Thoracic aorta (tissue), 2 donors: Measurements from ENCODE around the gene MRGPRG. TPM values are rescaled to one million over a fixed set of nuclear protein-coding genes. Genes with fewer than 3 reads are reported as not detected.
"Not testable (repeated sequence)": the region's sequence is repeated elsewhere in the genome, so short reads cannot be mapped to it uniquely, and the experiment has no call there.

ENCODE experiments used
- ATAC-seq: fragments of 150-250 bp; one replicate; pipeline ENCODE4 v1.8.0; 2017; ENCODE audit warnings: low read depth; ENCODE audit not compliant: insufficient number of reproducible peaks, low FRiP score
- DNase-seq: peaks from one replicate; pipeline ENCODE4 v3.0.0-alpha.2; 2020; ENCODE audit warnings: low spot score
- H3K27ac ChIP-seq, 2 donors: fragments of 200-600 bp; sonication (generic); 1 replicate in 1 of 2; 2 replicates in 1 of 2; pipeline ENCODE4 v1.5.1; 2016; ENCODE audit warnings: mild to moderate bottlenecking in 2 of 2, moderate library complexity in 2 of 2
- H3K27me3 ChIP-seq: fragments of 200-600 bp; sonication (generic); replicated peaks from 2 replicates; pipeline ENCODE4 v1.6.0; 2016; ENCODE audit warnings: mild to moderate bottlenecking; ENCODE audit not compliant: insufficient read depth
- H3K36me3 ChIP-seq: fragments of 200-600 bp; sonication (generic); one replicate; pipeline ENCODE4 v1.5.1; 2016
- H3K4me1 ChIP-seq, 2 donors: fragments of 200-600 bp; sonication (generic); 1 replicate in 1 of 2; 2 replicates in 1 of 2; pipeline versions ENCODE4 v1.5.1 to v1.6.0; 2016; ENCODE audit warnings: low read depth in 2 of 2, mild to moderate bottlenecking in 1 of 2; ENCODE audit not compliant: control insufficient read depth in 1 of 2
- H3K4me3 ChIP-seq: fragments of 200-600 bp; sonication (generic); 2 replicates; pipeline ENCODE4 v1.5.1; 2016; ENCODE audit warnings: mild to moderate bottlenecking
- H3K9me3 ChIP-seq: fragments of 200-600 bp; sonication (generic); 2 replicates; pipeline ENCODE4 v1.5.1; 2016
- total RNA-seq, 2 donors: library from RNA; depleted of rRNA; stranded (reverse); fragments of >200 nt; gene quantifications; one replicate each; pipeline versions ENCODE4 v1.1.0 to v1.2.3, GENCODE V29; 2016
- TF ChIP-seq, protein P1 (sequence below): fragments of 200-600 bp; sonication (generic); IDR thresholded peaks from one replicate; pipeline ENCODE4 v1.5.1; 2019; ENCODE audit warnings: antibody characterized with exemption

Gene MRGPRG, protein sequence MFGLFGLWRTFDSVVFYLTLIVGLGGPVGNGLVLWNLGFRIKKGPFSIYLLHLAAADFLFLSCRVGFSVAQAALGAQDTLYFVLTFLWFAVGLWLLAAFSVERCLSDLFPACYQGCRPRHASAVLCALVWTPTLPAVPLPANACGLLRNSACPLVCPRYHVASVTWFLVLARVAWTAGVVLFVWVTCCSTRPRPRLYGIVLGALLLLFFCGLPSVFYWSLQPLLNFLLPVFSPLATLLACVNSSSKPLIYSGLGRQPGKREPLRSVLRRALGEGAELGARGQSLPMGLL
- not detected for total RNA-seq

DNA sequence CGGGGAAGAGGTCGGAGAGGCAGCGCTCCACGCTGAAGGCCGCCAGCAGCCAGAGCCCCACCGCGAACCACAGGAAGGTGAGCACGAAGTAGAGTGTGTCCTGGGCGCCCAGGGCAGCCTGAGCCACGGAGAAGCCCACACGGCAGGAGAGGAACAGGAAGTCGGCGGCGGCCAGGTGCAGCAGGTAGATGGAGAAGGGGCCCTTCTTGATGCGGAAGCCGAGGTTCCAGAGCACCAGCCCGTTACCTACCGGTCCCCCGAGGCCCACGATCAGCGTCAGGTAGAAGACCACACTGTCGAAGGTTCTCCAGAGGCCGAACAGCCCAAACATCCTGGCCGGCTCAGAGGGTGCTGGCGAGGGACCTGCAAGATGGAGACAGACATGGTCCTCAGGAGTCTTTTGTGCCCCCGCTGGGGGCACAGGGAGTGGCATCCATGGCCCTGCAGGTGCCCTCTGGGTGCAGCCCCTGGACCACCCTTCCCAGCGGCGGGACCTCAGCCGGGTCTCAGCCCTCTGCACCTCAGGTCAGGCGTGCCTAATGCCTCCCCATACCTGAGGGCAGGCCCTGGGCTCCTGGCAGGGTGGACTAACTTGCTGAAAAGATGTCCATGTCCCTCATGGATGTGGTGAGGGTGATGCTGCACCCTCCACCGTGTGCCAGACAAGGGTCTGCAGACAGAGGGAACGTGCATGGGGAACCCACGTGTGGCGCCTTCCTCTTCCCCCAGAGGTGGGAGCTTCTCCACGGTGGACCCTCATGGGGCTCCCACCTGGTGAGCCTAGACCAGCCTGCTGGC is at the start of gene MRGPRG:
Gene MRGPRG (minus strand): TSS at position 331 of the 798 bp plus-strand sequence. CDS start 0 bp downstream, at position 331.
- no peak for DNase-seq
- Histone ChIP-seq H3K27ac (no peak within 1 kb of the TSS), H3K9me3 (no peaks in the 10 kb centered on the region), H3K4me1 (no peaks in the 10 kb centered on the region), H3K36me3 (no peaks in the 10 kb centered on the region), H3K27me3 (no peaks in the 10 kb centered on the region), H3K4me3 (no peak within 1 kb of the TSS)
- TF ChIP-seq, protein P1, sequence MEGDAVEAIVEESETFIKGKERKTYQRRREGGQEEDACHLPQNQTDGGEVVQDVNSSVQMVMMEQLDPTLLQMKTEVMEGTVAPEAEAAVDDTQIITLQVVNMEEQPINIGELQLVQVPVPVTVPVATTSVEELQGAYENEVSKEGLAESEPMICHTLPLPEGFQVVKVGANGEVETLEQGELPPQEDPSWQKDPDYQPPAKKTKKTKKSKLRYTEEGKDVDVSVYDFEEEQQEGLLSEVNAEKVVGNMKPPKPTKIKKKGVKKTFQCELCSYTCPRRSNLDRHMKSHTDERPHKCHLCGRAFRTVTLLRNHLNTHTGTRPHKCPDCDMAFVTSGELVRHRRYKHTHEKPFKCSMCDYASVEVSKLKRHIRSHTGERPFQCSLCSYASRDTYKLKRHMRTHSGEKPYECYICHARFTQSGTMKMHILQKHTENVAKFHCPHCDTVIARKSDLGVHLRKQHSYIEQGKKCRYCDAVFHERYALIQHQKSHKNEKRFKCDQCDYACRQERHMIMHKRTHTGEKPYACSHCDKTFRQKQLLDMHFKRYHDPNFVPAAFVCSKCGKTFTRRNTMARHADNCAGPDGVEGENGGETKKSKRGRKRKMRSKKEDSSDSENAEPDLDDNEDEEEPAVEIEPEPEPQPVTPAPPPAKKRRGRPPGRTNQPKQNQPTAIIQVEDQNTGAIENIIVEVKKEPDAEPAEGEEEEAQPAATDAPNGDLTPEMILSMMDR, result no peak
- no peak for ATAC-seq

DNA sequence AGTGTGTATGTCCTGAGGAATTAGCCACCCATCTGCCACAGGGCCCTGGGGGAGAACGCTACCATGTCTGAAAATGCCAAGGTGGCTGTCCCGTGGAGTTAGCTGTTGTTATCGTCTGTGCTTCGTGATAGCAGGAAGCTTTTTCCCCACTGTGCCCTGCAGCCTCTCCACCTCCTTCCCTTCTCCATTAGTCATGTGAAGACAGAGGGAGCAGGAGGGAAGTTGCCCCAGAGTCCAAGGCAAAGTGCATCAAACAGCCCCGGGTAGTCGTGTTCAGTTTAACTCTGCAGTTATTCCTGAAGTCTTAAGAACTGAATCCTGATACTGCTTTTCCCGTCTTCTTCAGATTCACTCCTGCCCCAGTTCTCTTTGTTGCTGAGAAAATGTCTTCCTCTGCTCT is 43.9 kb upstream of the MRGPRG start:
- not testable (repeated sequence) for H3K36me3 ChIP-seq, H3K27me3 ChIP-seq, ATAC-seq, H3K27ac ChIP-seq, DNase-seq, H3K4me1 ChIP-seq, H3K4me3 ChIP-seq, H3K9me3 ChIP-seq

DNA sequence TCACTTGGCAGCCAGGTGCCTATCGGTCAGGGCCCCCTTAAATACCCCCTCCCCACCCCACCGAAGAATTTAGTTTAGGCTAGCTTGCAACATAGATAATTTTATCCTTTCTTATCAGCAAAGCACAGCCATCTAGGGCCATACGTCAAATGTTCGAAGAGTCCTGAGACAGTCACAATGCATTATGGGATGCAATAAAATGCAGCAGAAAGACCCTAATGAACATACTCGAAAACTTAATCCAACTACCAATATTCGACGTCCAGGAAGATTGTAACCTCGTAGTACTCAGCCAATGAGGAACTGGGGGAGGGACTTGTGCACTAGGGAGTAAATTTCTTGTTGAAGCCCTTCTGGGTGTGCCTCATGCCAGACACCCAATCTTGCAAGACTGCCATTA is 43.2 kb upstream of the MRGPRG start:
- H3K9me3 ChIP-seq, H3K4me1 ChIP-seq, ATAC-seq, H3K4me3 ChIP-seq, H3K27me3 ChIP-seq, H3K36me3 ChIP-seq, DNase-seq, H3K27ac ChIP-seq: not testable (repeated sequence)

DNA sequence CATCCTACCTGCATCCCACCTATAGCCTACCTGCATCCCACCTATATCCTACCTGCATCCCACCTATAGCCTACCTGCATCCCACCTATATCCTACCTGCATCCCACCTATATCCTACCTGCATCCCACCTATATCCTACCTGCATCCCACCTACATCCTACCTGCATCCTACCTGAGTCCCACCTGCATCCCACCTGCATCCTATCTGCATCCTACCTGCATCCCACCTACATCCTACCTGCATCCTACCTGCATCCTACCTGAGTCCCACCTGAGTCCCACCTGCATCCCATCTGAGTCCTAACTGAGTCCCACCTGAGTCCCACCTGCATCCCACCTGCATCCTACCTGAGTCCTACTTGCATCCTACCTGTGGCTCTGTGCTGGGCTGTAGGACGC is 38.9 kb upstream of the MRGPRG start:
- not testable (repeated sequence) for ATAC-seq, H3K27me3 ChIP-seq, DNase-seq

DNA sequence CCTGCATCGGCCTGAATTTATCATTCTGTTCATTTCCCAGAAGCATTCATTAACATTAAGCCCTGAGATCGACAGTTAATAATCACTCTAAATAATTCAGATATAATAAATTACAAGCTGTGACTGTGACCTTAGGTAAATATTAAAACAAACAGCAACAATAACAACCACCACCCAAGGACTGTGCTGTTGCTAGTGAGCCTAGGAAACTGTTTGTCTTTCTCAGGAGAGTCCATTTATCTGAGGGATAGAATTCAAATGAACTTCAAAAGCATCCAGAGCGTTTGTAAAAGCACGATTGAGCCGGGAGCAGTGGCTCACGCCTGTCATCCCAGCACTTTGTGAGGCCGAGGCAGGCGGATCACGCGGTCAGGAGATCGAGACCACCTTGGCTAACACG is 36.6 kb upstream of the MRGPRG start:
- not testable (repeated sequence) for H3K9me3 ChIP-seq, DNase-seq, ATAC-seq, H3K4me3 ChIP-seq, H3K27me3 ChIP-seq, H3K27ac ChIP-seq, H3K36me3 ChIP-seq, H3K4me1 ChIP-seq

More for the DNA sequence above, 38.9 kb upstream of the MRGPRG start:
- not testable (repeated sequence) for H3K4me3 ChIP-seq, H3K4me1 ChIP-seq, H3K27ac ChIP-seq, H3K36me3 ChIP-seq, H3K9me3 ChIP-seq

DNA sequence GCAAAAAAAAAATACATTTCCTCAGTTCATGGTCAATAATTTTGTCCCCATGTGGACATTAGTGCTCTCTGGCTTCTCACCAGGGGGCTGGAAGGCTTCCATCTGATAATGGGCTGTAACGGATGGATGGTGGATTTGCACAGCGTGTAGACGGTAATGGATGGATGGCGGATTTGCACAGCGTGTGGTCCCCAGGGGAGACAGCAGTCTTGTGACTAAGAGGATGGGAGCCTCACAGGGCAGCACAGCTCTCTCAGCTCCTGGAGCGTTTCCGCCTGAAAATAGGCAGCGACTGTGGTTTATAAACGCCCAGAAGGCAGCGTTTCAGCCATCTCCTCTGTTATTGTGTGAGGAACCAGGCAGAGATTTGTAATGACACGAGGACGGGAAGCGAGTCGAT is 36.2 kb upstream of the MRGPRG start:
- not testable (repeated sequence) for DNase-seq, ATAC-seq, H3K4me3 ChIP-seq, H3K9me3 ChIP-seq, H3K27ac ChIP-seq, H3K4me1 ChIP-seq, H3K36me3 ChIP-seq, H3K27me3 ChIP-seq

DNA sequence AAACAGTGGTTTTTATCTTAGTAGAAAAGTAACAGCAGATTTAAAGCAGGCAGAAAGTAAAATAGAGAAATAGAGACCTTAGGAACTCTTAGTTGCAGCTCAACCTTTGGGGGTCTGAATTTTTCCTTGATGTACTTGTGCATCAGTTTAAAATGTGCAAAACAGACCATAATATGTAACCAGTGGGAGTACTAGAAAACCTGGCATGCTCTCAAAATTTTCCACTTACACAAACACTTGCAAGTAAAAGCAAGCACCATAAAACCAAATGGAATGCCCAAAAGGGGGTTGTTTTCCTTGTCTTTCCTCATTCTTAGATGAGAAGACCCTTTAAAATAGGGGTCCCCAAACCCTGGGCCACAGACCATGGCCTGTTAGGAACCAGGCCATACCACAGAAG is 26.5 kb upstream of the MRGPRG start:
- no peak overlapping the region for H3K27ac ChIP-seq
- DNase-seq (no peak), ATAC-seq (no peak)
- no peaks in the 10 kb centered on the region for H3K36me3 ChIP-seq
- TF ChIP-seq, protein P1, result no peak
- H3K4me3 ChIP-seq, result no peak overlapping the region
- H3K4me1 ChIP-seq, result no peaks in the 10 kb centered on the region
- H3K9me3 ChIP-seq, result no peaks in the 10 kb centered on the region
- no peaks in the 10 kb centered on the region for H3K27me3 ChIP-seq
